ENCODE data around the gene CYP2R1.

CYP2R1 gene, protein sequence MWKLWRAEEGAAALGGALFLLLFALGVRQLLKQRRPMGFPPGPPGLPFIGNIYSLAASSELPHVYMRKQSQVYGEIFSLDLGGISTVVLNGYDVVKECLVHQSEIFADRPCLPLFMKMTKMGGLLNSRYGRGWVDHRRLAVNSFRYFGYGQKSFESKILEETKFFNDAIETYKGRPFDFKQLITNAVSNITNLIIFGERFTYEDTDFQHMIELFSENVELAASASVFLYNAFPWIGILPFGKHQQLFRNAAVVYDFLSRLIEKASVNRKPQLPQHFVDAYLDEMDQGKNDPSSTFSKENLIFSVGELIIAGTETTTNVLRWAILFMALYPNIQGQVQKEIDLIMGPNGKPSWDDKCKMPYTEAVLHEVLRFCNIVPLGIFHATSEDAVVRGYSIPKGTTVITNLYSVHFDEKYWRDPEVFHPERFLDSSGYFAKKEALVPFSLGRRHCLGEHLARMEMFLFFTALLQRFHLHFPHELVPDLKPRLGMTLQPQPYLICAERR

GRCh38 chr11:14892036-14892556, at the start of gene CYP2R1:
Gene CYP2R1, minus strand, starts transcription at chr11:14892231. Its CDS starts 26 bp downstream, at chr11:14892205.
- DNase-seq (ENCODE audit: low read depth) = peak; percentile 94
- TF ChIP-seq, protein P1, sequence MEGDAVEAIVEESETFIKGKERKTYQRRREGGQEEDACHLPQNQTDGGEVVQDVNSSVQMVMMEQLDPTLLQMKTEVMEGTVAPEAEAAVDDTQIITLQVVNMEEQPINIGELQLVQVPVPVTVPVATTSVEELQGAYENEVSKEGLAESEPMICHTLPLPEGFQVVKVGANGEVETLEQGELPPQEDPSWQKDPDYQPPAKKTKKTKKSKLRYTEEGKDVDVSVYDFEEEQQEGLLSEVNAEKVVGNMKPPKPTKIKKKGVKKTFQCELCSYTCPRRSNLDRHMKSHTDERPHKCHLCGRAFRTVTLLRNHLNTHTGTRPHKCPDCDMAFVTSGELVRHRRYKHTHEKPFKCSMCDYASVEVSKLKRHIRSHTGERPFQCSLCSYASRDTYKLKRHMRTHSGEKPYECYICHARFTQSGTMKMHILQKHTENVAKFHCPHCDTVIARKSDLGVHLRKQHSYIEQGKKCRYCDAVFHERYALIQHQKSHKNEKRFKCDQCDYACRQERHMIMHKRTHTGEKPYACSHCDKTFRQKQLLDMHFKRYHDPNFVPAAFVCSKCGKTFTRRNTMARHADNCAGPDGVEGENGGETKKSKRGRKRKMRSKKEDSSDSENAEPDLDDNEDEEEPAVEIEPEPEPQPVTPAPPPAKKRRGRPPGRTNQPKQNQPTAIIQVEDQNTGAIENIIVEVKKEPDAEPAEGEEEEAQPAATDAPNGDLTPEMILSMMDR (IDR thresholded peaks at IDR 0.05; ENCODE audit: low read depth, low read length, missing control alignments) = no peak
- peak within 1 kb of the TSS; percentile 57 for H3K4me3 ChIP-seq (ENCODE audit: low read depth, low read length)

DNA sequence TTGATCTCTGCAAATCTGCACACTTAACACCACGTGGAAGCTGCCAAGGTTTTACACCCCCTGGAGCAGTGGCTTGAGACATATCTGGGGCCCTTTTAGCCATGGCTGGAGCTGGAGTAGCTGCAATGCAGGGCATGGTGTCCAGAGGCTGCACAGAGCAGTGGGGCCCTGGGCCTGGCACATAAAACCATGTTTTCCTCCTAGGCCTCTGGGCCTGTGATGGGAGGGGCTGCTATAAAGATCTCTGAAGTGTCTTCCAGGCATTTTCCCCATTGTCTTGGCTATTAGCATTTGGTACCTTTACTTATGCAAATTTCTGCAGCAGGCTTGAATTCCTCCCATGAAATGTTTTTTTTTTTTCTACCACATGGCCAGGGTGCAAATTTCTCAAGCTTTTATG, 46.9 kb upstream of the CYP2R1 start:
- H3K4me3 ChIP-seq (ENCODE audit: low read depth, low read length) = no peak overlapping the region
- TF ChIP-seq, protein P1 (IDR thresholded peaks at IDR 0.05; ENCODE audit: low read depth, low read length, missing control alignments) = no peak
- DNase-seq (ENCODE audit: low read depth) = no peak

DNA sequence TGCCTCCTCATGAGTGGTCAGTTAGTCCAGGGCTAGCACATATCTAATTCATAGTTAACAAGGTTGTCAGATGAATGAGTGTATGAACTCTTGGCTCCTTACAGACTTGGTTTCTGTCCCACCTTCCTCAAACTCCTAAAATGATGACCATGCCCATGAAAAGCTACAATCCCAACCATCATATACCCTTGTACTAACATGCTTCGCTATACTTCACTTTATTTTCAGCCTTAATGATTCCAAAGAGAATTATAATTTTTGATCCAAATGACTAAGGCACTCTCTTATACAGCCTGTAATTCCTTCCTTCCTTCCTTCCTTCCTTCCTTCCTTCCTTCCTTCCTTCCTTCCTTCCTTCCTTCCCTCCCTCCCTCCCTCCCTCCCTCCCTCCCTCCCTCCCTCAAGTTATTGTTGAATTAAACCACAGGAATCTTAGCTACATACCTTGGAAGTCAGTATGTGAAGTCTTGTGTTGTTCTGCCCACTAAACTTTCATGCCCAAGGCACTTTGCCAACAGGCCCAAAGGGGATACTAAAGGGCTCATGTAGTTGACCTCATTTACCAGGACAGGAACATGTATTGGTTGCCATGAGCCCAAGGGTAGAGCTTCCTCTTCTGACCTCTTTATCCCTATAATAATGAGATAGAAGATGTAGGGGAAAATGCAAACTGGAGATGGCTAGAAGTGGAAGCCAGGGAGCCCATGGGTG, 42.8 kb upstream of the CYP2R1 start:
- TF ChIP-seq, protein P1 (IDR thresholded peaks at IDR 0.05; ENCODE audit: low read depth, low read length, missing control alignments) = no peak
- no peak for DNase-seq (ENCODE audit: low read depth)
- H3K4me3 ChIP-seq (ENCODE audit: low read depth, low read length) = no peak overlapping the region

- H3K4me3 ChIP-seq (ENCODE audit: low read depth, low read length) = no peak overlapping the region
- DNase-seq (ENCODE audit: low read depth) = no peak
- TF ChIP-seq, protein P1 (IDR thresholded peaks at IDR 0.05; ENCODE audit: low read depth, low read length, missing control alignments) = no peak
Observed at GRCh38 chr11:14932447-14932846, 40.4 kb upstream of the CYP2R1 start.

- DNase-seq (ENCODE audit: low read depth) = no peak
- TF ChIP-seq, protein P1 (IDR thresholded peaks at IDR 0.05; ENCODE audit: low read depth, low read length, missing control alignments) = no peak
- H3K4me3 ChIP-seq (ENCODE audit: low read depth, low read length) = no peak overlapping the region
Observed at GRCh38 chr11:14930369-14930768, 38.3 kb upstream of the CYP2R1 start.

- no peak for DNase-seq (ENCODE audit: low read depth)
- H3K4me3 ChIP-seq (ENCODE audit: low read depth, low read length) = no peak overlapping the region
- TF ChIP-seq, protein P1 (IDR thresholded peaks at IDR 0.05; ENCODE audit: low read depth, low read length, missing control alignments) = no peak
Observed at GRCh38 chr11:14927146-14927545, 35.1 kb upstream of the CYP2R1 start.

Data from GM12864 (cell line).